B cell (primary cell): ENCODE measurements around the gene FOXB2. TPM values are rescaled to one million over a fixed set of nuclear protein-coding genes. Genes with fewer than 3 reads are reported as not detected.

Experiments used
- ATAC-seq: fragments of 200-7000 bp; cut with Tn5 transposase; one replicate; pipeline ENCODE4 v1.10.0; 2021; ENCODE audit warnings: low read depth, mild to moderate bottlenecking, moderate number of reproducible peaks, moderate library complexity
- CTCF ChIA-PET: fragments of 350-600 bp; sonication (Branson Sonifier 250); formaldehyde crosslinking; loops from one replicate; lab custom pipeline; 2021; ENCODE audit warnings: antibody characterized with exemption, inconsistent platforms; lab: Charles Lee
- POLR2A ChIA-PET: fragments of 350-600 bp; sonication (Branson Sonifier 250); formaldehyde crosslinking; loops from one replicate; lab custom pipeline; 2021; ENCODE audit warnings: antibody characterized with exemption; lab: Charles Lee
- DNase-seq: peaks from one replicate; pipeline ENCODE4 v3.0.0; 2013
- H2AFZ ChIP-seq: 2 replicates; pipeline ENCODE4 v1.6.1; 2012; ENCODE audit warnings: mild to moderate bottlenecking, low read depth, low read length; ENCODE audit not compliant: insufficient read depth, poor library complexity, severe bottlenecking
- H3K27ac ChIP-seq, 2 donors: 1 replicate in 1 of 2; 2 replicates in 1 of 2; pipeline ENCODE4 v1.5.1; 2012 to 2013; ENCODE audit warnings: low read length in 2 of 2, mild to moderate bottlenecking in 2 of 2, moderate library complexity in 1 of 2
- H3K27me3 ChIP-seq, 4 experiments: fragments of 200-600 bp in 1 of 4; sonication (generic) in 1 of 4; replicated peaks in 1 of 4; 1 replicate in 2 of 4; 2 replicates in 2 of 4; pipeline versions ENCODE4 v1.6.1 to v1.7.0; 2013 to 2016; ENCODE audit warnings: low read length in 3 of 4, mild to moderate bottlenecking in 2 of 4, mixed read lengths in 1 of 4, moderate library complexity in 1 of 4; ENCODE audit not compliant: insufficient read depth in 4 of 4, control insufficient read depth in 3 of 4; ENCODE audit errors: control extremely low read depth in 1 of 4
- H3K36me3 ChIP-seq, 2 experiments: replicated peaks in 1 of 2; 1 replicate in 1 of 2; 2 replicates in 1 of 2; pipeline versions ENCODE4 v1.6.1 to v1.7.1; 2013; ENCODE audit warnings: low read length in 1 of 2; ENCODE audit not compliant: insufficient read depth in 2 of 2, control insufficient read depth in 1 of 2; ENCODE audit errors: control extremely low read depth in 1 of 2, extremely low read depth in 1 of 2
- H3K4me1 ChIP-seq, 2 donors: fragments of 200-600 bp in 1 of 2; sonication (generic) in 1 of 2; 1 replicate in 1 of 2; 2 replicates in 1 of 2; pipeline versions ENCODE4 v1.5.1 to v1.6.1; 2013 to 2017; ENCODE audit warnings: low read length in 2 of 2; ENCODE audit not compliant: control insufficient read depth in 2 of 2, insufficient read depth in 2 of 2
- H3K4me2 ChIP-seq: replicated peaks from 2 replicates; pipeline ENCODE3; 2012; ENCODE audit warnings: mild to moderate bottlenecking, low read depth, low read length; ENCODE audit not compliant: poor library complexity, severe bottlenecking
- H3K4me3 ChIP-seq, 5 experiments: fragments of 200-600 bp in 1 of 5; sonication (generic) in 1 of 5; 1 replicate in 3 of 5; 2 replicates in 2 of 5; pipeline versions ENCODE4 v1.5.1 to v1.7.0; 2011 to 2016; ENCODE audit warnings: low read length in 4 of 5, mild to moderate bottlenecking in 4 of 5, low read depth in 2 of 5, control low read depth in 1 of 5, moderate library complexity in 1 of 5; ENCODE audit not compliant: insufficient read depth in 1 of 5; ENCODE audit errors: control extremely low read depth in 1 of 5, extremely low read depth in 1 of 5
- H3K79me2 ChIP-seq: fragments of 200-600 bp; sonication (generic); one replicate; pipeline ENCODE4 v1.6.0; 2016; ENCODE audit warnings: low read length; ENCODE audit not compliant: control insufficient read depth, insufficient read depth
- H3K9ac ChIP-seq: fragments of 200-600 bp; sonication (generic); 2 replicates; pipeline ENCODE4 v1.6.1; 2017; ENCODE audit warnings: mild to moderate bottlenecking, low read length, moderate library complexity
- H3K9me3 ChIP-seq, 3 donors: one replicate each; pipeline versions ENCODE4 v1.6.1 to v1.7.1; 2013; ENCODE audit warnings: low read length in 2 of 3; ENCODE audit not compliant: control insufficient read depth in 2 of 3, insufficient read depth in 1 of 3; ENCODE audit errors: control extremely low read depth in 1 of 3
- H4K20me1 ChIP-seq: 2 replicates; pipeline ENCODE4 v1.6.0; 2012; ENCODE audit warnings: mild to moderate bottlenecking, low read length; ENCODE audit not compliant: insufficient read depth, control insufficient read depth, poor library complexity, severe bottlenecking
- H3K27ac Mint-ChIP-seq: one replicate; pipeline ENCODE4 v1.8.0; 2021; ENCODE audit warnings: mixed read lengths
- H3K27me3 Mint-ChIP-seq: one replicate; pipeline ENCODE4 v1.8.0; 2021; ENCODE audit warnings: mixed read lengths
- H3K4me1 Mint-ChIP-seq: one replicate; pipeline ENCODE4 v1.8.0; 2021; ENCODE audit warnings: mixed read lengths
- H3K4me3 Mint-ChIP-seq: one replicate; pipeline ENCODE4 v1.8.0; 2021; ENCODE audit warnings: mixed read lengths
- H3K9me3 Mint-ChIP-seq: one replicate; pipeline ENCODE4 v1.8.0; 2022; ENCODE audit warnings: mixed read lengths; ENCODE audit not compliant: insufficient read depth
- EZH2 ChIP-seq: IDR thresholded peaks from 2 replicates; pipeline ENCODE4 v1.6.1; 2012; ENCODE audit warnings: borderline replicate concordance, low read depth, mild to moderate bottlenecking, moderate library complexity, low read length; ENCODE audit not compliant: insufficient read depth, poor library complexity, severe bottlenecking
- WGBS: methylation state at CpG from one replicate; pipeline ENCODE4 v1.1.5; 2013; ENCODE audit warnings: missing lambda C conversion rate; ENCODE audit not compliant: insufficient coverage; 5-methylcytosine and 5-hydroxymethylcytosine counted together
- intact Hi-C: fragments of 100-400 bp; cut with micrococcal nuclease; formaldehyde crosslinking; loops from one replicate; pipeline ENCODE4 v1.10.0; 2022
- polyA plus RNA-seq: library from polyadenylated mRNA; depleted of rRNA; stranded (reverse); fragments of >200 nt; gene quantifications from 2 replicates; pipeline ENCODE4 v1.2.3, GENCODE V29; 2012
- total RNA-seq, 2 donors: library from RNA; stranded (reverse); fragments of 120-200 nt in 1 of 2; gene quantifications; 1 replicate in 1 of 2; 2 replicates in 1 of 2; pipeline versions ENCODE4 v1.2.3 to v1.2.4, GENCODE V29; 2013 to 2022
- TF ChIP-seq, protein P1 (sequence below): fragments of 200-600 bp; IDR thresholded peaks from one replicate; pipeline ENCODE4 v1.8.0; 2022; ENCODE audit warnings: antibody characterized with exemption, mild to moderate bottlenecking

The FOXB2 gene
- total and polyA plus RNA-seq, 2 donors (not counting 1 experiment from before 2014, with no cell fraction given): not detected

DNA sequence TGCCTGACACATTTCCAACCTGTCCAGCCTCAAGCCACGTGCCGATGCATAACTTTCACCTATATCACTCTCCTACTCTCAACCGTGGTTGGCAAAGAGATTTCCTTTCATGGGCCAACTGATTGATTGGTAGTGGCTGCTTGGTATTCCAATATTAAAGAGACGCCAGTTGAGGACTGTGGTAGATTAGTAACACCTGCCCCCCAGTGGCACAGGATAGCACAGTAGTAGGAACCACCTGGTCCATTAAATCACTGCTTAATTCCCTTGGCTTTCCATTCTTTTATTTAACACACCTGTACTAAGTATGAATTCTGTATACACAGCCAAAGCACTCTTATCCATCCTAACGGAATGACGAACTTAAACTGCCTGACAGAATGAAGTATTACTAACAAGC, 19.1 kb upstream of the FOXB2 start:
- no peak for ATAC-seq
- Histone ChIP-seq H3K4me3 (no peak overlapping the region), H3K27me3 (peaks cover 0 to 6% (median 0%) of the 10 kb centered on the region in 4 experiments), H3K79me2 (no peaks in the 10 kb centered on the region), H4K20me1 (no peaks in the 10 kb centered on the region), H3K9me3 (no peaks in the 10 kb centered on the region), H3K4me2 (no peak overlapping the region), H3K9ac (no peak overlapping the region), H2AFZ (no peak overlapping the region), H3K36me3 (no peaks in the 10 kb centered on the region), H3K27ac (no peak overlapping the region), H3K4me1 (no peaks in the 10 kb centered on the region)
- 100% methylated on average over 2 of the region's 6 CpGs for WGBS
- ChIA-PET CTCF (interaction anchor here (0.8 kb wide), 1 partner anchor 13 kb away, joined by 3 read pairs; no protein-coding TSS in a partner anchor), POLR2A (no interaction called here)
- H3K9me3 Mint-ChIP-seq: no peaks in the 10 kb centered on the region
- no peak overlapping the region for H3K27ac Mint-ChIP-seq
- H3K27me3 Mint-ChIP-seq: peaks cover 38% of the 10 kb centered on the region
- intact Hi-C loops: no loop called here
- no peak for TF ChIP-seq EZH2
- TF ChIP-seq, protein P1, sequence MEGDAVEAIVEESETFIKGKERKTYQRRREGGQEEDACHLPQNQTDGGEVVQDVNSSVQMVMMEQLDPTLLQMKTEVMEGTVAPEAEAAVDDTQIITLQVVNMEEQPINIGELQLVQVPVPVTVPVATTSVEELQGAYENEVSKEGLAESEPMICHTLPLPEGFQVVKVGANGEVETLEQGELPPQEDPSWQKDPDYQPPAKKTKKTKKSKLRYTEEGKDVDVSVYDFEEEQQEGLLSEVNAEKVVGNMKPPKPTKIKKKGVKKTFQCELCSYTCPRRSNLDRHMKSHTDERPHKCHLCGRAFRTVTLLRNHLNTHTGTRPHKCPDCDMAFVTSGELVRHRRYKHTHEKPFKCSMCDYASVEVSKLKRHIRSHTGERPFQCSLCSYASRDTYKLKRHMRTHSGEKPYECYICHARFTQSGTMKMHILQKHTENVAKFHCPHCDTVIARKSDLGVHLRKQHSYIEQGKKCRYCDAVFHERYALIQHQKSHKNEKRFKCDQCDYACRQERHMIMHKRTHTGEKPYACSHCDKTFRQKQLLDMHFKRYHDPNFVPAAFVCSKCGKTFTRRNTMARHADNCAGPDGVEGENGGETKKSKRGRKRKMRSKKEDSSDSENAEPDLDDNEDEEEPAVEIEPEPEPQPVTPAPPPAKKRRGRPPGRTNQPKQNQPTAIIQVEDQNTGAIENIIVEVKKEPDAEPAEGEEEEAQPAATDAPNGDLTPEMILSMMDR: no peak
- no peak overlapping the region for H3K4me3 Mint-ChIP-seq
- no peak for DNase-seq
- H3K4me1 Mint-ChIP-seq: no peaks in the 10 kb centered on the region

DNA sequence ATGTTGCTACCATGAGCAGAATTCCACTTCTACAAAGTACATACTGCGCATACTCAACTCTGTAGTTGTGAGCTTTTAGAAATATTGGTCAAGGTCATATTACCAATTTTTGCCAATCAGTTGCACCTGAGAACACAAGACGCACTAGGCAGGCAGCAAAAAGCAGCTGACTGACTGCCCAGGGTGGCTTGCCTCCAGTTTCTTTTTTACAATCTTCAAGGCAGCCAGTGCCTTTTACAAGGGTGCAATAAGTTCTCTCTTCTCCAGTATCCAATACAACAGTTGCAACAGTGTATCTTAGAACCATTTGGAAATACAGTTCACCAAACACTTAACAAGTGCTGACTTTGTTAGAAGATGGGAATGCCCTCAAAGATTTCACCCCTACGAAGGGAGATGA, 16.1 kb upstream of the FOXB2 start:
- POLR2A ChIA-PET: no interaction called here
- Histone ChIP-seq H3K9ac (no peak overlapping the region), H3K27me3 (peaks cover 0 to 5% (median 0%) of the 10 kb centered on the region in 4 experiments), H3K4me2 (no peak overlapping the region), H2AFZ (no peak overlapping the region), H3K79me2 (no peaks in the 10 kb centered on the region), H3K4me1 (no peaks in the 10 kb centered on the region), H3K27ac (no peak overlapping the region), H3K36me3 (no peaks in the 10 kb centered on the region), H3K9me3 (no peaks in the 10 kb centered on the region), H4K20me1 (no peaks in the 10 kb centered on the region), H3K4me3 (no peak overlapping the region)
- TF ChIP-seq, protein P1: no peak
- no peak for TF ChIP-seq EZH2
- ATAC-seq (no peak), DNase-seq (no peak)
- intact Hi-C loops: no loop called here
- H3K27ac Mint-ChIP-seq: no peak overlapping the region
- no peaks in the 10 kb centered on the region for H3K4me1 Mint-ChIP-seq
- 100% methylated on average over 2 of the region's 3 CpGs for WGBS
- H3K9me3 Mint-ChIP-seq: no peaks in the 10 kb centered on the region
- H3K27me3 Mint-ChIP-seq: peaks cover 43% of the 10 kb centered on the region
- no peak overlapping the region for H3K4me3 Mint-ChIP-seq
- CTCF ChIA-PET: no interaction called here
